NT2/D1 (cell line): ENCODE measurements around the gene KLK5.

ENCODE experiments used
- SUZ12 ChIP-seq: IDR thresholded peaks from 2 replicates; pipeline ENCODE4 v1.6.1; 2011; ENCODE audit not compliant: insufficient read length, insufficient read depth; ENCODE audit errors: extremely low read depth
- YY1 ChIP-seq: IDR thresholded peaks from 2 replicates; pipeline ENCODE4 v1.6.1; 2011; ENCODE audit not compliant: insufficient read length, insufficient read depth
- ZNF274 ChIP-seq: IDR thresholded peaks from 2 replicates; pipeline ENCODE4 v1.6.1; 2011; ENCODE audit warnings: mild to moderate bottlenecking, low read depth, low read length

- TF ChIP-seq YY1 (no peak), ZNF274 (no peak), SUZ12 (no peak)
These were observed 9.4 kb upstream of the KLK5 start for GRCh38 chr19:50962245-50962644.
